CD4-positive, alpha-beta T cell treated with Interleukin-1 beta for 1 hour (primary cell): Measurements from ENCODE around the gene DSCAM.

ENCODE experiments used
- DNase-seq, 2 donors: peaks; one replicate each; pipeline ENCODE4 v3.0.0-alpha.2; 2020 to 2022

Gene DSCAM

DNA sequence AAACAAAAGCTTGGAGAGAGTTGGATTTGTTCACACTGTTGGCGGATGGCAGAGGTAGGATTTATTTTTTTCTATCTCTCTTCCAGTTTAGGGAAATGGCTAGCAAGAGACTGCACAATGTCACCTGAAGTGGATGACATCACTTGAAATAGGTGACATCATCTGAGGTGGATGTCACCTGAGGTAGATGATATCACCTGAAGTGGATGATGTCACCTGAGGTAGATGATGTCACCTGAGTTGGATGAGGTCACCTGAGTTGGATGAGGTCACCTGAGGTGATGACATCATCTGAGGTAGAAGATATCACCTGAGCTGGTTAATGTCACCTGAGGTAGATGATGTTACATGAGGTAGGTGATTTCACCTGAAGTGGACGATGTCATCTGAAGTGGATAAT is 413.4 kb downstream of the DSCAM start:
- DNase-seq: no peak

DNA sequence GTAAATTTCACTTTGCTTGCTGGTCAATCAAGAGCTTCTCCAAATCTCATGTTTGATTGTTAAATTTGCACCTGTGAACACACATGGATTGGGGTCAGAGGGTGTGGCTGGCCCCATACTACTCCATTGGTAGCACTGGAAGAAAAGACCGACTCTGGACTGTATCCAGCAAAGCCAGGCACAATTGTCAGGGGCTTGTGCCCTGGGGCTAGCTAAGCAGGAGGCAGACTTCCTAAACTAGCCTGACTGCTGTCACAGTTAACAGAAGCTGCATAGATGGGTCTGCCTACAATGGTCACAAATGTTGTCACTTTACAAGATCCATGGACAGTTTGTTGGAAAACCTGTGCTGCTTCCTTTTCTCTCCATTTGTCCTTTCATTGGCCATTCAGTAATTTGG is 421.0 kb downstream of the DSCAM start:
- DNase-seq: no peak

DNA sequence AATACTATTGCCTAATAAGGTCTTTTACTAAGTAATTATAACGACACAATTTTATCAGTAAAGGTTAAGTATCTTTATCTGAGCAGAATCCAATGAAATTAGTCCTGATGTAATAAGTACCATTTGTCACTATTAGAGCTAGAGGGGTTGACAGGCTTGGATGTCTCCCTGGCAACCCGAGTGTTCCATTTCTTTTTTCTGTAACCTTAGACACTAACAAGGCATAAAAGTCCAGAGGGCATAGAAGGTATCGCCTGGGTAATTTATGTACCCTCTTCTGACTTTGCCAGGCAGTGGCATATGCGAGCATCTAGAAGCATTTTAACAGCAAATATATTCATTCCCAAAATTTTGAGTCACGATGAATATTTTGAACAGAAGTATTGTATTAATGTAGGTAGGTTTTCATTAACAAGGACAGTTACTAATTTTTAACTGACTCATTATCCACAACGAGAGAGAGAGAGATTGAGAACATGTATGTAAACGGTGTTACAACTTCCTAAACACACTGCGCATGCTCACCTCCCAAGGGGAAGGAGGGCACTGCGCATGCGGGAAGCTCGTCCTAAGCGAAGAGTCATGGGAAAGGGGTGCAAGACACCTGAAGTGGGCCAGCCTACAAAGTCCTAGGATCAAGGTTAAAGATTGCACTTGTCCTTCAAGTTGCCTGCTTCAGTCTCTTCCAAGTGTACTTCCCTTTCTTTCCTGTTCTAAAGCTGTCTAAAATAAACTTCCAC is 423.9 kb downstream of the DSCAM start:
- DNase-seq: no peak

- DNase-seq: no peak
Observed at GRCh38 chr21:40421121-40421520, 425.8 kb downstream of the DSCAM start.

DNA sequence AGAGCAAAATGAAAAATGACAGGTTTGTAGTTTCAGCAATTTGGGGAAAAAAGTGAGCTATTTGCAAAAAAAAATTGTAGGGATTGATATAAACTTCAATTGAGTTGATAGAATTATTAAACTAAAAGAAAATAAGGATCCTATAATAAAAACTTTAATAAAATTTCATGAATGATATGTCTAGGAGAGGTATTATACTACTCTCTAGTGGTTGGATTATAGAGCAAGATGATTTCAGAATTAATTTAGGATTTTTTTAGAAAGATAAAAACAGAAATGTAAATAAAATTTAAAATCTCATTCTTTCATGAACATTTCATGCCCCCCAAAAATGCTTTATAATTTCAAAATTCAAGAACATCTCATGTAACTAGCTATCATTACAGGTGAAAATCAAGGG is 430.4 kb downstream of the DSCAM start:
- no peak for DNase-seq

DNA sequence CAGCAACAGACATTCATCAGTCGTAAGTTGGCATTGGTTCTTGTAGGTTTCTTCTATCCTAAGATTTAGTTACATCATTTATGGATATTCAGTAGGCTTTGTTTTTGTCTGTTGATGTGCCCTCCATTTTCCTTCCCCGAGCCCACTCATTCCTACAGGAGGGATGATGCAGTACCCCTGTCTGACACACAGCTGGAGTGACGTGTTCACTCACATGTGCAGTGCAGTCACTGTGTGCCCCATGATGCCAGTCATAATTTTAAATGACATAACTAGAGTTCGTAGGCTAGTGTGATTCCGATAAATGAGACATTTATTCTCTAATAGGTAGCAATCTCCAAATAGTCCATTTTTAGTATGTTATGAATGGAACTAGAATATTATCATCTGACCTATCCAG is 438.4 kb downstream of the DSCAM start:
- no peak for DNase-seq

GRCh38 chr21:40404396-40404800 is 442.6 kb downstream of the DSCAM start:
- DNase-seq: no peak

DNA sequence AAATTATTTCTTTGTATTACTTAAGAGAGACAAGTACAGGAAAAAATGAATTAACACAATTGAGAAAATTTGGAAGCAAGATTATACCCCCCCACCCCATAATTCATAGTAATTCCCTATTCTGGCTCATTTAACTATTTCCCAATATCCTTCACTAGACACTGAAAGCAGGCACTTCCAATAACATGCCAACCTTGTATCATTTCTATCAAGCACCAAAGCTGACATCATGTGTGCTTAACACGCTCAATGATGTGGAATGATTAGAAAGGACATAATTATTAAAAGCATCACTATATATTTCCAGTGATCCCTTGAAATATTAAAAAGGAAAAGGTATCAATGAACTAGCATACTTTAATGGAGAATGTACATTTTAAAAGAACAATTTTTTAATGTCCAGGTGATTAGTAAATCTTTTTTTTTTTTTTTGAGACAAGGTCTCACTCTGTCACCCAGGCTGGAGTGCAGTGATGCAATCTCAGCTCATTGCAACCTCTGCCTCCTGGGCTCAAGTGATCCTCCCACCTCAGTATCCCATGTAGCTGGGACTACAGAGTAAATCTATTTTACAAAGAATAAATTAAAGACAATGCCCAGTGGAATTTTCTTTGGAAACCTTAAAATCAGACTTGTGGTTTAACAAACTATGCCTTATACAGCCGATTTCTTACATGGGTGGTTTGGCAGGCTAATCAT is 443.9 kb downstream of the DSCAM start:
- DNase-seq: no peak

DNA sequence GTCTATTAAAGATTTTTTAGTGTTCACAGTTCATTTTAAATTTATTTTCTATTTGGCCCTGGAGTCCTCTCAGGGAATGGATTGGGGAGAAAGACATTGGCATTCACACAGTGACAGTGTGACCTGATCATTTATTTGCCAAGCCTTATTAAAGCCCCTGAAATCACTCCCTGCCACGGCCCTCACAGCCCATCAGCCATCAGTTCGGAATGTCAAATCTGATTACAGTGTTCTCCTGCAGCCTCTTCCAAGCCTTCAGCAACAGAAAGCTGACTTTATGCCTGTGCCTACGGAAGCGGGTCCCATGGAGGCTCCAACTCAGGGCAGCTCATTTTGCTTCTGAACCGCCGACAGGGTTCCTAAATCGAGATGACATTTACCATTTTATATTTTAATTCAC is 451.2 kb downstream of the DSCAM start:
- no peak for DNase-seq

DNA sequence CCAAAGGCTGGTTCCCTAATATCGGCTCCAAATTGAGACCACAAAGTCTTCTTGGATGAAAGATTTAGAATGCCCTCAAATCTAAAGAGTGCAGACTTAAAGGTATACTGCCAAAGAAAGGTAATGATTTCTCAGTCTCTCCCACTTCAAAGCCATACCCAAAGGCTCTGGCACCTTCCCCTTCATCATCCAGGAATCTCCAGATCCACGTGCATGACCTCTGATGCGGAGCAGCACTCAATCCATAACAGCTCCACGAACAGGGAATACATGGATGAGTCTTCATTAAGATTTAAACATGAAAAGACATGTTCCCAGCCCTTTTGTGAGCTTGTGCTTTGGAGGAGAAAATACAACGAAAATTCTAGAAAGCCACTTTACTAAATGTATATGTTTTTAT is 453.9 kb downstream of the DSCAM start:
- no peak for DNase-seq

DNA sequence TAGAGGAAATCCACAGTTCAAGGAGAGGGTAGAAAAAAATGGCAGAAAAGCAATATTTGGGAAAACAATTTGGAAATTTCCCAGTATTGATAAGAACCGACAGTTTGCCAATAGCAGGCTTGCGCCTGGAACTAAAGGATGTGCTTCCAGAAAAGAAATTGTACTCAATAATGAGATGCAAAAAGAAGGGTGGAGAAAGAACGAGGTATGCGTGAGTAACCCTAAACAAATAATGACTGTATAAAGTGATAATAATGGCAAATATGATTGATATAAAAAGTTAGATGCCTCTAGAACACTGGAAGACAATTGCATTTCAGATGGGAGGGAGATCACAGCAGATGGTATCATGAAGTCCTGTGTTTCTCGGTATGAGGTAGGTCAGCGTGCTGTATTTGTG is 458.9 kb downstream of the DSCAM start:
- no peak for DNase-seq

DNA sequence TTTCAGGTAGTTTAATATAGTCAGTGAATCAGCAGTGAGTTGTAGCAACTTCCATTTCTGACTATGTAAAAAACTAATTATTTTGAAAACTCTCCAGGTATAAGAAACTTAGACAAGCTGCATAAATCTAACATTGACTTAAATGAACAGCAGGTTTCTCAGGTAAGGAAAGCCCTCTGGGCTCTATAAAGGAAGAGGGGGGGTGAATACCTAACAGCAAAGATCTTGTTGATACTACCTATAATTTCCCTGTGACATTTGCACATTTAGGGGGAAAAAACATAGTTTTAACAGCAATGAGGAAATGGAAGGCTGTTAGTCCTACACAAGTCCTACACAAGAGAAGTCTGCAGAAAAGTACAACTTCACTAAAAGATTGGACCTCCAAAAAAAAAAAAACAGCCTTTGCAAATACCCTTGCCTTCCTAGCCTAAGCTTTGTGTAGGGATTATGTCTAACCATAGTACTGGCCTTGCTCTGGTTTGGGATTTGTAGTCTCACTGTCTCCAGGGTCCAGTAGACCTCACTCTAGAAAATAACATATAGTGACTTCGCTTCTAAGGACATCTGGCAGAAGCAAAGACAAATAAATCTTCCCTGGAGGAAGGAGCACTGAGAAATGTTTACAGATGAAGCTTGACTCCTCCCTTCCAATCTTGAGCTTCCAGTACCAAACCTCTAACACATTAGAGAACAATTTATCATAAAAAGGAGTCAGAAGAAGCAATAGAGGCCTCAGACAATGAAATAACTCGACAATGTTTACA is 459.8 kb downstream of the DSCAM start:
- no peak for DNase-seq

- DNase-seq: no peak
Observed at GRCh38 chr21:40386294-40386911, 460.6 kb downstream of the DSCAM start.

GRCh38 chr21:40385883-40386282 is 461.1 kb downstream of the DSCAM start:
- no peak for DNase-seq

DNA sequence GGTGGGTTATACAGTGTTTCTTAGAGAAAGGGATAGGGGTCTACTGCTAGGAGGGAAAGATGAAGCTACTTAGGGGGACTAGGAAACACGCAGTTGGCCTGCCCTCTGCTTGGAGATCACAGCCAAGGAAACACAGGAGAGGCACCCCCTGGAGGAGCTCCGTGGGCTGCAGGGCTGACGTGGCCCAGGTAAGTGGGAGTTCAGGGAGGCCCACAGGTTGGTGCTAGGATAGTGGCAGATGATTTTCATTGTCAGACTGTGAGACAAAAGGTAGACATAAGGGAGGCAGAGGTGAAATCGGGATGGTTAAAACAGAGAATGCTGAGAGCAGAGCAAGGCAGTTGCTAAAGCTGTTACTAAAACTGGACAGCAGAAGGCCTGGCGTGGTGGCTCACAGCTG is 463.0 kb downstream of the DSCAM start:
- no peak for DNase-seq

GRCh38 chr21:40381111-40381510 is 465.8 kb downstream of the DSCAM start:
- DNase-seq: no peak

GRCh38 chr21:40379881-40380810 is 466.8 kb downstream of the DSCAM start:
- DNase-seq: no peak

GRCh38 chr21:40377135-40377534 is 469.8 kb downstream of the DSCAM start:
- DNase-seq: no peak

- DNase-seq: no peak
Observed at GRCh38 chr21:40373761-40374160, 473.2 kb downstream of the DSCAM start.

GRCh38 chr21:40372506-40372905 is 474.5 kb downstream of the DSCAM start:
- no peak for DNase-seq

GRCh38 chr21:40371329-40371728 is 475.6 kb downstream of the DSCAM start:
- DNase-seq: no peak

GRCh38 chr21:40356644-40357043 is 490.3 kb downstream of the DSCAM start:
- DNase-seq: no peak
